Ishikawa (cell line): ENCODE results near the gene CX3CL1.

Source experiments
- CEBPB ChIP-seq: IDR thresholded peaks from 2 replicates; pipeline ENCODE4 v1.6.1; 2012
- CREB1 ChIP-seq: IDR thresholded peaks from 2 replicates; pipeline ENCODE4 v1.6.1; 2012; ENCODE audit warnings: low read depth
- EGR1 ChIP-seq: IDR thresholded peaks from 2 replicates; pipeline ENCODE4 v1.6.1; 2012
- EP300 ChIP-seq: IDR thresholded peaks from 2 replicates; pipeline ENCODE4 v1.6.1; 2012; ENCODE audit warnings: borderline replicate concordance
- FOXM1 ChIP-seq: IDR thresholded peaks from 2 replicates; pipeline ENCODE4 v1.6.1; 2012; ENCODE audit warnings: low read depth, borderline replicate concordance
- MAX ChIP-seq: IDR thresholded peaks from 2 replicates; pipeline ENCODE4 v1.6.1; 2012
- NFIC ChIP-seq: IDR thresholded peaks from 2 replicates; pipeline ENCODE4 v1.6.1; 2012
- RAD21 ChIP-seq: IDR thresholded peaks from 2 replicates; pipeline ENCODE4 v1.6.1; 2012; ENCODE audit warnings: low read depth
- REST ChIP-seq: IDR thresholded peaks from 2 replicates; pipeline ENCODE4 v1.6.1; 2012; ENCODE audit warnings: low read depth, mild to moderate bottlenecking
- TAF1 ChIP-seq: IDR thresholded peaks from 2 replicates; pipeline ENCODE4 v1.6.1; 2012; ENCODE audit warnings: low read depth, mild to moderate bottlenecking
- TCF12 ChIP-seq: IDR thresholded peaks from 2 replicates; pipeline ENCODE4 v1.6.1; 2012; ENCODE audit warnings: low read depth
- TEAD4 ChIP-seq: IDR thresholded peaks from 2 replicates; pipeline ENCODE4 v1.6.1; 2012
- USF1 ChIP-seq: IDR thresholded peaks from 2 replicates; pipeline ENCODE4 v1.6.1; 2012
- YY1 ChIP-seq: IDR thresholded peaks from 2 replicates; pipeline ENCODE4 v1.6.1; 2012; ENCODE audit warnings: low read depth
- ZBTB7A ChIP-seq: IDR thresholded peaks from 2 replicates; pipeline ENCODE4 v1.6.1; 2012; ENCODE audit warnings: low read depth

The CX3CL1 gene

GRCh38 chr16:57371494-57372371 lies 557 bp upstream of the CX3CL1 start:
- TF ChIP-seq CEBPB (no peak), FOXM1 (no peak), YY1 (no peak)

- TF ChIP-seq REST: no peak
- no peak for TF ChIP-seq CREB1
Observed at GRCh38 chr16:57373117-57373947, 1.0 kb downstream of the CX3CL1 start.

GRCh38 chr16:57374067-57374534 lies 1.8 kb downstream of the CX3CL1 start:
- TF ChIP-seq MAX (no peak), REST (no peak), TEAD4 (no peak), NFIC (no peak), TCF12 (no peak), FOXM1 (no peak), CREB1 (no peak), RAD21 (no peak), CEBPB (no peak)

- TF ChIP-seq ZBTB7A (no peak), EGR1 (no peak), TCF12 (no peak), TEAD4 (no peak), FOXM1 (no peak), EP300 (no peak), CREB1 (no peak), USF1 (no peak), RAD21 (no peak), MAX (no peak), CEBPB (no peak), YY1 (no peak), NFIC (no peak), REST (no peak), TAF1 (no peak)
Observed at GRCh38 chr16:57376313-57376818, 4.1 kb downstream of the CX3CL1 start.
